ENCODE measurements around the gene HMGA1. TPM values are rescaled to one million over a fixed set of nuclear protein-coding genes. Genes with fewer than 3 reads are reported as not detected.

The HMGA1 gene
- total and polyA plus RNA-seq, 2 of the 13 experiments (the other 11 are each of a cell fraction or from before 2014, with no cell fraction given), result 117 to 145 TPM

DNA sequence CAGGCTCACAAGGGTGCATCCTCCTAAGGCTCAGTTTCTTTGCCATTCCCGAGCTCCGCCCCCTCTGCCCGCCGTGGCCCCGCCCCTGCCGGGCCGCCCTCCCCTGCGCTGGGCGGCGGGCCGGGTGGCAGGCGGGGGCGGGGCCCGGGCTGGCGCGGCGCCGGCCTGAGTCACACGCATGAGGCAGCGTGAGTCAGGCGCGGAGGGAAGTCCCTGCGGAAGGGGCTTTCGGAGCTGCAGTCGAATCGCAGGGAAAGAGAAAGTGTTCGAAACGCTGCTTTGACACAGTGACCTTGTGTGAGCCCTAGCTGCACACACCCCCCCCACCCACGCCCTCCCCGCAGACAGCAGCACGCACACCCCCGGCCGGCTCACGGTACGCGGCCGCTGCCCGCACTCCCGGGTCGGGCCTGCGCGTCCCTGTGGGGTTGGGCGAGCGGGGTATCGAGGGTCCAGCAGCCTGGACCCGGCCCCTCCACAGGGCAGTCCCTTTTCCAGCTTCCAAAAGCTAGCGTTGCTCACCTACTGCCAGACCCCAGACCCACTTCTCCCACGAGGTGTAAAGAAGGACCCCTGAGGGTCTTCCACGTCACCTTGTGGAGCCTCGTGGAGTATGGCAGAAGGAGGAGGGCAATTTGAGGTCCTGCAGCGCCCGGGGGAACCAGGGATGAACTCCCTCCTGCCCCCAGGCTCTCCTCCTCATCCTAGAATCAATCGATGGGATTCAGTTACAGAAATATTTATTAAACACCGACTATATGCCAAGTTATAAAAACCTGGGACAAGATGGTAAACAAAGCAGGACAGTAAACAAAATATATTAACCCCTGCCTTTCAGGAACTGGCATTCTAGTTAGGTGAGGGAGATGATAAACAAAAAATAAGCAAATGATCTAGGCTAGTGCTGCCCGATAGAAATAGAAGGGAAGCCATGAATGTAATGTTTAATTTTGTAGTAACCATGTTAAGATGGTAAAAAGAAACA is 12.4 kb upstream of the HMGA1 start (continued):
- TF ChIP-seq, protein P1, sequence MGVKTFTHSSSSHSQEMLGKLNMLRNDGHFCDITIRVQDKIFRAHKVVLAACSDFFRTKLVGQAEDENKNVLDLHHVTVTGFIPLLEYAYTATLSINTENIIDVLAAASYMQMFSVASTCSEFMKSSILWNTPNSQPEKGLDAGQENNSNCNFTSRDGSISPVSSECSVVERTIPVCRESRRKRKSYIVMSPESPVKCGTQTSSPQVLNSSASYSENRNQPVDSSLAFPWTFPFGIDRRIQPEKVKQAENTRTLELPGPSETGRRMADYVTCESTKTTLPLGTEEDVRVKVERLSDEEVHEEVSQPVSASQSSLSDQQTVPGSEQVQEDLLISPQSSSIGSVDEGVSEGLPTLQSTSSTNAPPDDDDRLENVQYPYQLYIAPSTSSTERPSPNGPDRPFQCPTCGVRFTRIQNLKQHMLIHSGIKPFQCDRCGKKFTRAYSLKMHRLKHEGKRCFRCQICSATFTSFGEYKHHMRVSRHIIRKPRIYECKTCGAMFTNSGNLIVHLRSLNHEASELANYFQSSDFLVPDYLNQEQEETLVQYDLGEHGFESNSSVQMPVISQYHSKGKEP (CRISPR knock-in tag; IDR thresholded peaks at IDR 0.05), result no peak
- peak; percentile 80 for TF ChIP-seq PHF8 (CRISPR knock-in tag; IDR thresholded peaks at IDR 0.05)
- no peak for TF ChIP-seq CBX2 (IDR thresholded peaks at IDR 0.05; ENCODE audit: low read depth, low read length)
- no peak for TF ChIP-seq CBX2 (CRISPR knock-in tag; IDR thresholded peaks at IDR 0.05; ENCODE audit: low read depth)
- TF ChIP-seq, protein P2, sequence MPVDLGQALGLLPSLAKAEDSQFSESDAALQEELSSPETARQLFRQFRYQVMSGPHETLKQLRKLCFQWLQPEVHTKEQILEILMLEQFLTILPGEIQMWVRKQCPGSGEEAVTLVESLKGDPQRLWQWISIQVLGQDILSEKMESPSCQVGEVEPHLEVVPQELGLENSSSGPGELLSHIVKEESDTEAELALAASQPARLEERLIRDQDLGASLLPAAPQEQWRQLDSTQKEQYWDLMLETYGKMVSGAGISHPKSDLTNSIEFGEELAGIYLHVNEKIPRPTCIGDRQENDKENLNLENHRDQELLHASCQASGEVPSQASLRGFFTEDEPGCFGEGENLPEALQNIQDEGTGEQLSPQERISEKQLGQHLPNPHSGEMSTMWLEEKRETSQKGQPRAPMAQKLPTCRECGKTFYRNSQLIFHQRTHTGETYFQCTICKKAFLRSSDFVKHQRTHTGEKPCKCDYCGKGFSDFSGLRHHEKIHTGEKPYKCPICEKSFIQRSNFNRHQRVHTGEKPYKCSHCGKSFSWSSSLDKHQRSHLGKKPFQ (CRISPR knock-in tag; IDR thresholded peaks at IDR 0.05; ENCODE audit: insufficient replicate concordance), result peak; percentile 27
- TF ChIP-seq KLF9 (CRISPR knock-in tag; IDR thresholded peaks at IDR 0.05; ENCODE audit: low read depth), result no peak
- no peak for TF ChIP-seq RFX3 (CRISPR knock-in tag; IDR thresholded peaks at IDR 0.05)
- TF ChIP-seq TBX3 (IDR thresholded peaks at IDR 0.05; ENCODE audit: borderline replicate concordance), result no peak
- TF ChIP-seq PTBP1 (IDR thresholded peaks at IDR 0.05; ENCODE audit: low read depth, low read length, poor library complexity, severe bottlenecking), result no peak
- TF ChIP-seq PAX8 (CRISPR knock-in tag; IDR thresholded peaks at IDR 0.05; ENCODE audit: borderline replicate concordance), result no peak
- TF ChIP-seq CHCHD3 (CRISPR knock-in tag; IDR thresholded peaks at IDR 0.05), result no peak
- TF ChIP-seq YEATS2 (CRISPR knock-in tag; IDR thresholded peaks at IDR 0.05; ENCODE audit: borderline replicate concordance), result no peak
- TF ChIP-seq SP1 (IDR thresholded peaks at IDR 0.05), result no peak
- peak; percentile 20; the same call in 1 of the 2 replicates for TF ChIP-seq SP1 (CRISPR knock-in tag; IDR thresholded peaks at IDR 0.05)
- TF ChIP-seq ZFX (CRISPR knock-in tag; IDR thresholded peaks at IDR 0.05; ENCODE audit: low read depth), result peak; percentile 85
- TF ChIP-seq, protein P3, sequence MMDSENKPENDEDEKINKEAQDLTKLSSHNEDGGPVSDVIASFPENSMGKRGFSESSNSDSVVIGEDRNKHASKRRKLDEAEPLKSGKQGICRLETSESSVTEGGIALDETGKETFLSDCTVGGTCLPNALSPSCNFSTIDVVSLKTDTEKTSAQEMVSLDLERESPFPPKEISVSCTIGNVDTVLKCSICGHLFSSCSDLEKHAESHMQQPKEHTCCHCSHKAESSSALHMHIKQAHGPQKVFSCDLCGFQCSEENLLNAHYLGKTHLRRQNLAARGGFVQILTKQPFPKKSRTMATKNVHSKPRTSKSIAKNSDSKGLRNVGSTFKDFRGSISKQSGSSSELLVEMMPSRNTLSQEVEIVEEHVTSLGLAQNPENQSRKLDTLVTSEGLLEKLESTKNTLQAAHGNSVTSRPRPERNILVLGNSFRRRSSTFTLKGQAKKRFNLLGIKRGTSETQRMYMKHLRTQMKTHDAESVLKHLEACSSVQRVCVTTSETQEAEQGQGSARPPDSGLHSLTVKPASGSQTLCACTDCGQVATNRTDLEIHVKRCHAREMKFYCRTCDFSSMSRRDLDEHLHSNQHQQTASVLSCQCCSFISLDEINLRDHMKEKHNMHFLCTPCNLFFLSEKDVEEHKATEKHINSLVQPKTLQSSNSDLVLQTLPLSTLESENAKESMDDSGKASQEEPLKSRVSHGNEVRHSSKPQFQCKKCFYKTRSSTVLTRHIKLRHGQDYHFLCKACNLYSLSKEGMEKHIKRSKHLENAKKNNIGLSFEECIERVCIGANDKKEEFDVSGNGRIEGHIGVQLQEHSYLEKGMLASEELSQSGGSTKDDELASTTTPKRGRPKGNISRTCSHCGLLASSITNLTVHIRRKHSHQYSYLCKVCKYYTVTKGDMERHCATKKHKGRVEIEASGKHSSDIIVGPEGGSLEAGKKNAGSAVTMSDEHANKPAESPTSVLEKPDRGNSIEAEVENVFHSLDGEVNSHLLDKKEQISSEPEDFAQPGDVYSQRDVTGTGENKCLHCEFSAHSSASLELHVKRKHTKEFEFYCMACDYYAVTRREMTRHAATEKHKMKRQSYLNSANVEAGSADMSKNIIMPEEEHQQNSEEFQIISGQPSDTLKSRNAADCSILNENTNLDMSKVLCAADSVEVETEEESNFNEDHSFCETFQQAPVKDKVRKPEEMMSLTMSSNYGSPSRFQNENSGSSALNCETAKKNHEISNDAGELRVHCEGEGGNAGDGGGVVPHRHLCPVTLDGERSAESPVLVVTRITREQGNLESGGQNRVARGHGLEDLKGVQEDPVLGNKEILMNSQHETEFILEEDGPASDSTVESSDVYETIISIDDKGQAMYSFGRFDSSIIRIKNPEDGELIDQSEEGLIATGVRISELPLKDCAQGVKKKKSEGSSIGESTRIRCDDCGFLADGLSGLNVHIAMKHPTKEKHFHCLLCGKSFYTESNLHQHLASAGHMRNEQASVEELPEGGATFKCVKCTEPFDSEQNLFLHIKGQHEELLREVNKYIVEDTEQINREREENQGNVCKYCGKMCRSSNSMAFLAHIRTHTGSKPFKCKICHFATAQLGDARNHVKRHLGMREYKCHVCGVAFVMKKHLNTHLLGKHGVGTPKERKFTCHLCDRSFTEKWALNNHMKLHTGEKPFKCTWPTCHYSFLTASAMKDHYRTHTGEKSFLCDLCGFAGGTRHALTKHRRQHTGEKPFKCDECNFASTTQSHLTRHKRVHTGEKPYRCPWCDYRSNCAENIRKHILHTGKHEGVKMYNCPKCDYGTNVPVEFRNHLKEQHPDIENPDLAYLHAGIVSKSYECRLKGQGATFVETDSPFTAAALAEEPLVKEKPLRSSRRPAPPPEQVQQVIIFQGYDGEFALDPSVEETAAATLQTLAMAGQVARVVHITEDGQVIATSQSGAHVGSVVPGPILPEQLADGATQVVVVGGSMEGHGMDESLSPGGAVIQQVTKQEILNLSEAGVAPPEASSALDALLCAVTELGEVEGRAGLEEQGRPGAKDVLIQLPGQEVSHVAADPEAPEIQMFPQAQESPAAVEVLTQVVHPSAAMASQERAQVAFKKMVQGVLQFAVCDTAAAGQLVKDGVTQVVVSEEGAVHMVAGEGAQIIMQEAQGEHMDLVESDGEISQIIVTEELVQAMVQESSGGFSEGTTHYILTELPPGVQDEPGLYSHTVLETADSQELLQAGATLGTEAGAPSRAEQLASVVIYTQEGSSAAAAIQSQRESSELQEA (CRISPR knock-in tag; IDR thresholded peaks at IDR 0.05; ENCODE audit: not compliant biosample characterization), result peak; percentile 77
- TF ChIP-seq ZNF660 (CRISPR knock-in tag; IDR thresholded peaks at IDR 0.05; ENCODE audit: borderline replicate concordance, low read depth), result no peak
- TF ChIP-seq PPARG (CRISPR knock-in tag; conservative IDR thresholded peaks at IDR 0.05), result no peak

Data from HepG2 (cell line).